HG03064 (cell line): ENCODE results near the gene COX7A2.

Source experiments
- ATAC-seq: cut with Tn5 transposase; IDR thresholded peaks from one replicate; pipeline ENCODE4 v1.9.1; 2021; ENCODE audit warnings: low read depth; ENCODE audit not compliant: unreplicated experiment

COX7A2 gene

GRCh38 chr6:75268988-75269354, 25.4 kb upstream of the COX7A2 start:
- ATAC-seq, result no peak

- no peak for ATAC-seq
Measured at GRCh38 chr6:75268121-75268987, 24.8 kb upstream of the COX7A2 start.

- no peak for ATAC-seq
Measured at GRCh38 chr6:75267461-75267860, 23.9 kb upstream of the COX7A2 start.

GRCh38 chr6:75266716-75267291, 23.2 kb upstream of the COX7A2 start:
- ATAC-seq, result no peak

GRCh38 chr6:75263401-75263750, 19.8 kb upstream of the COX7A2 start:
- ATAC-seq, result no peak

GRCh38 chr6:75262716-75263400, 19.3 kb upstream of the COX7A2 start:
- ATAC-seq, result no peak

GRCh38 chr6:75261299-75261698, 17.7 kb upstream of the COX7A2 start:
- ATAC-seq, result no peak

GRCh38 chr6:75257343-75258087, 13.9 kb upstream of the COX7A2 start:
- ATAC-seq, result no peak

GRCh38 chr6:75250552-75250951, 7.0 kb upstream of the COX7A2 start:
- no peak for ATAC-seq

- ATAC-seq, result no peak
Measured at GRCh38 chr6:75249837-75250236, 6.2 kb upstream of the COX7A2 start.

- no peak for ATAC-seq
Measured at GRCh38 chr6:75246386-75246785, 2.8 kb upstream of the COX7A2 start.

GRCh38 chr6:75244063-75244584, 523 bp upstream of the COX7A2 start:
- peak; percentile 17 for ATAC-seq

GRCh38 chr6:75236630-75237029, 7.0 kb downstream of the COX7A2 start:
- ATAC-seq, result no peak

GRCh38 chr6:75235271-75235670, 8.3 kb downstream of the COX7A2 start:
- ATAC-seq, result no peak

GRCh38 chr6:75234126-75234865, 9.3 kb downstream of the COX7A2 start:
- ATAC-seq, result no peak

- no peak for ATAC-seq
Measured at GRCh38 chr6:75233092-75233615, 10.4 kb downstream of the COX7A2 start.

- ATAC-seq, result no peak
Measured at GRCh38 chr6:75230484-75231325, 12.9 kb downstream of the COX7A2 start.

GRCh38 chr6:75224303-75224926, 19.2 kb downstream of the COX7A2 start:
- ATAC-seq, result no peak

- no peak for ATAC-seq
Measured at GRCh38 chr6:75223428-75223827, 20.2 kb downstream of the COX7A2 start.
